ENCODE measurements around the gene HMHB1. TPM values are rescaled to one million over a fixed set of nuclear protein-coding genes. Genes with fewer than 3 reads are reported as not detected.

HMHB1 gene
- total RNA-seq, 1 experiment from 2014 or later: not detected

DNA sequence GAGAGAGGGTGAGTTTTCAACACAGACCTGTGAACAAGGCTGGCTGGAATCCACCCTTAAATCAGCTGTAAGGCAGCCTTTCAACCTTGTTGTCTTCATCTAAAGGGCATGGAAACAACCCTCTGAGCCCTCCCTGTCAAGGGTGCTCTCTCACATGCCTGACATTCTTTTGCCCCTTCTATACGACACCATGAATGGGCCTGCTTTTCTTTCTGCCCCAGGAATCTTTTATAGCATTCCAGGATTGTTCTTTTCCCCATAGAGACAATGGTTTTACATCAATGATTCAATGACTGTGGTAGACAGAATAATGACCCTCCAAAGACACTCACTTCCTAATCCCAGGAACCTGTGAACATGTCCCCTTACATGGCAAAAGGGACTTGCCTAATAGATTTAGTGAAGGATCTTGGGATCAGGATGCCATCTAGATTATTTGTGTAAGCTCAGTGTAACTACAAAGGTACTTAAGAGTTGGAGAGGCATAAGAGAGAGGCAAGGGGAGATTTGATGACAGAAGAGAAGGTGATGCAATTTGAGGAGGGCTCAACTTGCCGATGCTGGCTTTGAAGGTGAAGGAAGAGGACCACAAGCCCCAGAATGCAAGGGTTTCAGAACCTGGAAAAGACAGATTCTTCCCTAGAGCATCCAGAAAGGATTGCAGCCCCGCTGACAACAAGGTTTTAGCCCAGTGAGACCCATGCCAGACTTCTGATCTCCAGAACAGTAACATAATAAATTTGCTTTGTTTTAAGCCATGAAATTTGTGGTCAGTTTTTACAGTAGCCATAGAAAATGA, 29.2 kb upstream of the HMHB1 start:
- no peaks in the 10 kb centered on the region for H3K9me3 Mint-ChIP-seq (ENCODE audit: unreplicated experiment)
- CTCF ChIA-PET: no interaction called here
- no peak overlapping the region for H3K4me3 Mint-ChIP-seq (ENCODE audit: unreplicated experiment)
- no peaks in the 10 kb centered on the region for H3K4me1 Mint-ChIP-seq (ENCODE audit: insufficient read depth, unreplicated experiment)
- no peak overlapping the region for H3K27ac Mint-ChIP-seq (ENCODE audit: low read depth, unreplicated experiment)
- H3K27me3 Mint-ChIP-seq (ENCODE audit: insufficient read depth, unreplicated experiment): no peaks in the 10 kb centered on the region
- intact Hi-C loops (cut with micrococcal nuclease): no loop called here
- POLR2A ChIA-PET: no interaction called here
- no TSS peak for BruUV-seq (replicated peaks)
- no peaks in the 10 kb centered on the region for H3K36me3 Mint-ChIP-seq (ENCODE audit: insufficient read depth, unreplicated experiment)
- DNase-seq (ENCODE audit: unreplicated experiment): no peak
- TF ChIP-seq, protein P1, sequence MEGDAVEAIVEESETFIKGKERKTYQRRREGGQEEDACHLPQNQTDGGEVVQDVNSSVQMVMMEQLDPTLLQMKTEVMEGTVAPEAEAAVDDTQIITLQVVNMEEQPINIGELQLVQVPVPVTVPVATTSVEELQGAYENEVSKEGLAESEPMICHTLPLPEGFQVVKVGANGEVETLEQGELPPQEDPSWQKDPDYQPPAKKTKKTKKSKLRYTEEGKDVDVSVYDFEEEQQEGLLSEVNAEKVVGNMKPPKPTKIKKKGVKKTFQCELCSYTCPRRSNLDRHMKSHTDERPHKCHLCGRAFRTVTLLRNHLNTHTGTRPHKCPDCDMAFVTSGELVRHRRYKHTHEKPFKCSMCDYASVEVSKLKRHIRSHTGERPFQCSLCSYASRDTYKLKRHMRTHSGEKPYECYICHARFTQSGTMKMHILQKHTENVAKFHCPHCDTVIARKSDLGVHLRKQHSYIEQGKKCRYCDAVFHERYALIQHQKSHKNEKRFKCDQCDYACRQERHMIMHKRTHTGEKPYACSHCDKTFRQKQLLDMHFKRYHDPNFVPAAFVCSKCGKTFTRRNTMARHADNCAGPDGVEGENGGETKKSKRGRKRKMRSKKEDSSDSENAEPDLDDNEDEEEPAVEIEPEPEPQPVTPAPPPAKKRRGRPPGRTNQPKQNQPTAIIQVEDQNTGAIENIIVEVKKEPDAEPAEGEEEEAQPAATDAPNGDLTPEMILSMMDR (IDR thresholded peaks at IDR 0.05; ENCODE audit: unreplicated experiment): no peak

DNA sequence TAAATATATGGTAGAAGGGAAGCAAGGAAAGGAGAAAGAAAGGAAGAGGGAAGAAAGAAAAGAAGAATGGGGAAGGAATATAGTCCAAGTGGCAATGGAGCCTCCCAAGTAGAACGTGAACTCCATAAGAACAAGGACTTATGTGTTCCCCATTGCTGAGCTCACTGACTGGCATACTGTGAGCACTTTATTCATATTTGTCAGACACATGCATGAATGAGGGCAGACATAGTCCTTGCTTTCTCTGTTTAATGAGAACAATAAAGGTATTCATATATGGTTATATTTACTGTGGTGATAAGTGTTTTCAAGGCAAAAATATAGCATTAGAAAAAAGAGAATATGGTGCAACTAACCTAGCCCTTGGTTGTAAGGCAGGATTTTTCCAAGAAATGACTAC, 23.6 kb upstream of the HMHB1 start:
- Mint-ChIP-seq H3K36me3 (ENCODE audit: insufficient read depth, unreplicated experiment) (no peaks in the 10 kb centered on the region), H3K27me3 (ENCODE audit: insufficient read depth, unreplicated experiment) (no peaks in the 10 kb centered on the region), H3K4me1 (ENCODE audit: insufficient read depth, unreplicated experiment) (no peaks in the 10 kb centered on the region), H3K27ac (ENCODE audit: low read depth, unreplicated experiment) (no peak overlapping the region), H3K4me3 (ENCODE audit: unreplicated experiment) (no peak overlapping the region), H3K9me3 (ENCODE audit: unreplicated experiment) (no peaks in the 10 kb centered on the region)
- CTCF ChIA-PET: interaction anchor here (0.6 to 1.2 kb wide), 3 partner anchors 29 to 38 kb away, joined by 3 to 4 read pairs (median 3); no protein-coding TSS in a partner anchor
- intact Hi-C loops (cut with micrococcal nuclease): no loop called here
- DNase-seq (ENCODE audit: unreplicated experiment): no peak
- POLR2A ChIA-PET: interaction anchor here (0.6 kb wide), 1 partner anchor 79 kb away, joined by 3 read pairs; no protein-coding TSS in a partner anchor
- TF ChIP-seq, protein P1 (IDR thresholded peaks at IDR 0.05; ENCODE audit: unreplicated experiment): no peak
- BruUV-seq (replicated peaks): no TSS peak

DNA sequence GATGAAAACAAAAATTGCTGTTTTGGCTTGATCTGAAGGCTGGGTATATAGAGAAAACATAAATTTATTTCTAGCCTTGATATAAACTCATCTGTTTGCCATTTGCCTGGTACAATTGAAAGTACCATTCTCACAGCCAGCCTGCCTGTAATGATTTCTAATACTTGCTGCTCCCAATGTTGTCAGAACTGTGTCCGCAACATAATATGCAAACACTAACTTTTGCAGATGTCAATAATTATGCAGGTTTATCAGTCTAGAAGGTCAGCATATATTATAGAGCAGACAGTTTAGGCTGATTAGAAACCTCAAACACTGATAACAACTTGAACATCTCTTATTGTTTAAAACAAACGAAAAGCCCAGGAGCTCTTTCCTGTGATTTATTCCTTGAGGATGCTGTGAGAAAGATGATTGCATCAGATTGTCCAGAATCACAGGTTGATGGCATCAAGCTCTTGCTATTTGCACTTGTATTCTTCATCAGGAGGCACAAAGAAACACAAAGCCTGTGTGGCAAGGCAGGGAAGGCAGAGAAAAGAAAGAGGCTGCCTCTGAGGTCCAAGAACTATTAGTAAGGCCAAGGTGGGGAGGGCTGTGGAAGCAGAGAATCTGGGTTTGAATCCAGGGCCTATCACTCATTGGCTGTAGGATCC, 21.4 kb upstream of the HMHB1 start:
- POLR2A ChIA-PET: no interaction called here

More for the DNA sequence above, 21.4 kb upstream of the HMHB1 start:
- no peak overlapping the region for H3K27ac Mint-ChIP-seq (ENCODE audit: low read depth, unreplicated experiment)
- H3K9me3 Mint-ChIP-seq (ENCODE audit: unreplicated experiment): no peaks in the 10 kb centered on the region
- no peak for DNase-seq (ENCODE audit: unreplicated experiment)
- TF ChIP-seq, protein P1 (IDR thresholded peaks at IDR 0.05; ENCODE audit: unreplicated experiment): no peak
- no peaks in the 10 kb centered on the region for H3K27me3 Mint-ChIP-seq (ENCODE audit: insufficient read depth, unreplicated experiment)
- no peaks in the 10 kb centered on the region for H3K4me1 Mint-ChIP-seq (ENCODE audit: insufficient read depth, unreplicated experiment)
- BruUV-seq (replicated peaks): no TSS peak
- intact Hi-C loops (cut with micrococcal nuclease): no loop called here
- H3K4me3 Mint-ChIP-seq (ENCODE audit: unreplicated experiment): no peak overlapping the region
- H3K36me3 Mint-ChIP-seq (ENCODE audit: insufficient read depth, unreplicated experiment): no peaks in the 10 kb centered on the region
- CTCF ChIA-PET: interaction anchor here (1.1 kb wide), 1 partner anchor 34 kb away, joined by 3 read pairs; no protein-coding TSS in a partner anchor

Measured in MCF 10A (cell line).